Measurements from ENCODE around the gene SPEM1. TPM values are rescaled to one million over a fixed set of nuclear protein-coding genes. Genes with fewer than 3 reads are reported as not detected.
A peak's percentile ranks its signal among the peaks of the same experiment; 100 is the strongest.

The SPEM1 gene
- total and polyA plus RNA-seq, 11 donors, result not detected

DNA sequence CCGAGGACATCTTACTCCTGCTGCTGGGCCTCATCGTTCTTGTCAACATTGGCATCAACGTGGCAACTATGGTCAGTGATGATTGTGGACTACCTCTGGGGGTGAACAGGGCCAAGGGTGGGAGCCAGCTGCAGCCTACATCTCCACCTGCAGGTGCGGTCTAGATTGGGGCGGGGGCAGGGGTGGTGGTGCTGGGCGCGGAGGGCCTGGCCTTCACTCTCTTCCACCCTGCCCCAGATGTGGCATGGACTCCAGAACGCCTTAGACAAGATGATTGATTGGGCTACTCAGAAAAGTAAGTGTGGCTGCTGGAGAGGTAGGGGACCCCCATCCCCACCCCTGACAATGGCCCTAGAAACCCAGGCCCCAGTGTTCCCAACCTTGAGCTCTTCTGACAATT, 5.6 kb downstream of the SPEM1 start:
- H3K27ac ChIP-seq, result no peak overlapping the region
- no peaks in the 10 kb centered on the region for H3K27me3 ChIP-seq
- 81 to 89% (median 87%) methylated on average over 7 to 8 of the region's 8 CpGs for WGBS, 4 donors
- TF ChIP-seq, protein P1, sequence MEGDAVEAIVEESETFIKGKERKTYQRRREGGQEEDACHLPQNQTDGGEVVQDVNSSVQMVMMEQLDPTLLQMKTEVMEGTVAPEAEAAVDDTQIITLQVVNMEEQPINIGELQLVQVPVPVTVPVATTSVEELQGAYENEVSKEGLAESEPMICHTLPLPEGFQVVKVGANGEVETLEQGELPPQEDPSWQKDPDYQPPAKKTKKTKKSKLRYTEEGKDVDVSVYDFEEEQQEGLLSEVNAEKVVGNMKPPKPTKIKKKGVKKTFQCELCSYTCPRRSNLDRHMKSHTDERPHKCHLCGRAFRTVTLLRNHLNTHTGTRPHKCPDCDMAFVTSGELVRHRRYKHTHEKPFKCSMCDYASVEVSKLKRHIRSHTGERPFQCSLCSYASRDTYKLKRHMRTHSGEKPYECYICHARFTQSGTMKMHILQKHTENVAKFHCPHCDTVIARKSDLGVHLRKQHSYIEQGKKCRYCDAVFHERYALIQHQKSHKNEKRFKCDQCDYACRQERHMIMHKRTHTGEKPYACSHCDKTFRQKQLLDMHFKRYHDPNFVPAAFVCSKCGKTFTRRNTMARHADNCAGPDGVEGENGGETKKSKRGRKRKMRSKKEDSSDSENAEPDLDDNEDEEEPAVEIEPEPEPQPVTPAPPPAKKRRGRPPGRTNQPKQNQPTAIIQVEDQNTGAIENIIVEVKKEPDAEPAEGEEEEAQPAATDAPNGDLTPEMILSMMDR (IDR thresholded peaks at IDR 0.05), result no peak
- TF ChIP-seq POLR2A (IDR thresholded peaks at IDR 0.05), result no peak
- ATAC-seq (no peak), DNase-seq (no peak)
- H3K9me3 ChIP-seq, result no peaks in the 10 kb centered on the region
- no peak overlapping the region for H3K4me3 ChIP-seq
- H3K36me3 ChIP-seq, result no peaks in the 10 kb centered on the region
- H3K4me1 ChIP-seq, result no peaks in the 10 kb centered on the region
- intact Hi-C loops (cut with DNase I), result loop anchor here in 1 of 10 donors (10.0 kb wide), 1 partner anchor 51 kb away; no protein-coding TSS in a partner anchor

DNA sequence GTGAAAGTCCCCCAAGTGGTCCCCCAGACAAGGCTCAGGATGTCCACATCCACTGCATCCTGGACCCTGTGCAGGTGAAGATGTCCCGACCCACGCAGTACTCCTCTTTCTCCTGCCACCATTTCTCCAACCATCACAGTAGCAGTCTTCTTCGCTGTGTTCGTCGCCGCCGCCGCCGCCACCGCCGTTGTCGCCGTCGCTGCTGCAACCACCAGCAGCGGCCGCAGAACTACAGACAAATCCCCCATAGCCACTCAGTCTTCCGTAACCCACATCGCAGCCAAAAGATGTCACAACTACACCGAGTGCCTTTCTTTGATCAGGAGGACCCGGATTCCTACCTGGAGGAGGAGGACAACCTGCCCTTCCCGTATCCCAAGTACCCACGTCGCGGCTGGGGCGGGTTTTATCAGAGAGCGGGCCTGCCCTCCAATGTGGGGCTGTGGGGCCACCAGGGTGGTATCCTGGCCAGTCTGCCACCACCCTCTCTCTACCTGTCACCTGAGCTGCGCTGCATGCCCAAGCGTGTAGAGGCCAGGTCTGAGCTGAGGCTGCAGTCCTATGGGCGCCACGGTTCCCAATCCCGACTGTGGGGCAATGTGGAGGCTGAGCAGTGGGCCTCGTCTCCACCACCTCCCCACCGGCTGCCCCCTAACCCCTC, 6.2 kb downstream of the SPEM1 start:
- Histone ChIP-seq H3K27me3 (no peaks in the 10 kb centered on the region), H3K4me1 (no peaks in the 10 kb centered on the region), H3K9me3 (no peaks in the 10 kb centered on the region), H3K4me3 (no peak overlapping the region), H3K36me3 (no peaks in the 10 kb centered on the region), H3K27ac (no peak overlapping the region)
- TF ChIP-seq POLR2A (IDR thresholded peaks at IDR 0.05), result no peak
- TF ChIP-seq, protein P1 (IDR thresholded peaks at IDR 0.05), result no peak
- peak in 1 of 5 donors; percentile 19 for DNase-seq
- 93 to 96% (median 95%) methylated on average over 28 to 33 of the region's 33 CpGs for WGBS, 4 donors
- intact Hi-C loops (cut with DNase I), result loop anchor here in 1 of 10 donors (10.0 kb wide), 1 partner anchor 52 kb away; no protein-coding TSS in a partner anchor
- peak in 1 of 4 donors; percentile 14 for ATAC-seq

DNA sequence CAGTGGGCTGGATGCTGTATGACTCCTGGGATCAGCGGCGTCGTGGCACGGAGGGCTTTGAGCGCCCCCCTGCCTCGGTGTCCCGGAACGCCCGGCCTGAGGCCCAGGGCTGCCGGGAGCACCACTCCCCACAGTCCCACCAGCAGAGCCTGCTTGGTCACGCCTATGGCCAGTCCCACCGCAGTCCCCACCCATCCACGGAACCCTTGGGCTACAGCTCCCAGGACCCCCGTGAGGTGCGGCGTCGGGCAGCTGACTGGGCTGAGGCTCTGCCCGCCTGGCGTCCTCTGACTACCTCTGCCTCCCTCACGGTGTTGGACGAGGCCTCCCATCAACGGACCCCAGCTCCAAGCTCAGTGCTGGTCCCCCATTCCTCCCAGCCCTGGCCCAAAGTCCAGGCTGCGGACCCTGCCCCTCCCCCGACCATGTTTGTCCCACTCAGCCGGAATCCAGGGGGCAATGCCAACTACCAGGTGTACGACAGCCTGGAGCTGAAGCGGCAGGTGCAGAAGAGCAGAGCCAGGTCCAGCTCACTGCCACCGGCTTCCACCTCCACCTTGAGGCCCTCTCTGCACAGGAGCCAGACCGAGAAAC, 6.9 kb downstream of the SPEM1 start:
- 93 to 94% (median 94%) methylated on average over 20 to 29 of the region's 29 CpGs for WGBS, 4 donors
- Histone ChIP-seq H3K36me3 (no peaks in the 10 kb centered on the region), H3K4me3 (no peak overlapping the region), H3K4me1 (no peaks in the 10 kb centered on the region), H3K9me3 (no peaks in the 10 kb centered on the region), H3K27me3 (no peaks in the 10 kb centered on the region), H3K27ac (no peak overlapping the region)
- DNase-seq (peak in 1 of 5 donors; percentile 19), ATAC-seq (peak in 1 of 4 donors; percentile 7)
- TF ChIP-seq, protein P1 (IDR thresholded peaks at IDR 0.05), result no peak
- TF ChIP-seq POLR2A (IDR thresholded peaks at IDR 0.05), result no peak
- intact Hi-C loops (cut with DNase I), result loop anchor here in 1 of 10 donors (10.0 kb wide), 1 partner anchor 52 kb away; no protein-coding TSS in a partner anchor

DNA sequence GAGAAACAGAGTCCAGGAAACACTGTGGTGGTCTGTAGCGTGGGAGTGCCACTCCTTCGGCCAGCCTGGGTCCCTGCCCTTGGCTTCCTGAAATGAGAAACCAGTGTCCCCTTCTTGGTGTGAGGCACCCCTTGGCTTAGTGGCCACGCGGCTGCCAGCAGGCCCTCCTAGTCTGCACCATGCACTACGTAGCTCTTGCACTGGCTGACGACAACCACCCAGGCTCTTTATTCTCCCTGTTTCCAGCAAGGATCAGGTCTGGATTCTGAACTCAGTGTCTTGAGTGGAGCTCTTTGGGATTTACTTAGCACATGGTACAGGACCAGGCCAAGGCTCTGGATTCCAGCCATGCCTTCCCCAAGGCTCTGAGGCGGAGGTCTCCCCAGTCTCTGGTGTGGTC, 7.4 kb downstream of the SPEM1 start:
- no peak for ATAC-seq
- TF ChIP-seq, protein P1 (IDR thresholded peaks at IDR 0.05), result no peak
- TF ChIP-seq POLR2A (IDR thresholded peaks at IDR 0.05), result no peak
- Histone ChIP-seq H3K9me3 (no peaks in the 10 kb centered on the region), H3K4me1 (no peaks in the 10 kb centered on the region), H3K27ac (no peak overlapping the region), H3K36me3 (no peaks in the 10 kb centered on the region), H3K4me3 (no peak overlapping the region), H3K27me3 (no peaks in the 10 kb centered on the region)
- 88 to 92% (median 89%) methylated on average over 7 of the region's 7 CpGs for WGBS, 4 donors
- intact Hi-C loops (cut with DNase I), result loop anchor here in 1 of 10 donors (10.0 kb wide), 1 partner anchor 53 kb away; no protein-coding TSS in a partner anchor
- peak in 1 of 5 donors; percentile 15 for DNase-seq

Measured in heart left ventricle (tissue), 16 donors.